RKO (cell line): ENCODE measurements around the gene VAPB.
"Not testable (repeated sequence)": the region's sequence is repeated elsewhere in the genome, so short reads cannot be mapped to it uniquely, and the experiment has no call there.

Experiments
- DNase-seq: peaks from one replicate; pipeline ENCODE4 v3.0.0-alpha.2; 2016; ENCODE audit warnings: low spot score

Gene VAPB

DNA sequence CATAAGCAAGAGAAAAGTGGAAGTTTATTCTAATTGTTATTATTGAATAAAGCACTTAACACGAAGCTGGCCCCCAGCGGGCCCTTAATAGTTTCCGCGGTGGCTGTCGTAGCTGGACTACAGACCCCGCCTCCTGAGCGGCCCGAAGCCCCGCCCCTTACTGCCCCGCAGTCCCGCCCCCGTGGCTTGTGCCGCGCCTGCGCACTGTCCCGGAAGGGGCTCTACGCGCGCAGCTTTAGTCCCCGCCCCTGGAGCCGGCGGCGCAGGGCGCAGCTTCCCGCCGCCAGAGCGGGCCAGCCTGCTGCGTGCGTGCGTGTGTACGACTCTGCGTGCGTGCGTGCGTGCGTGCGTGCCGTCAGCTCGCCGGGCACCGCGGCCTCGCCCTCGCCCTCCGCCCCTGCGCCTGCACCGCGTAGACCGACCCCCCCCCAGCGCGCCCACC, at the start of gene VAPB:
TSS of gene VAPB (plus strand) at position 348 of the 442 bp plus-strand sequence. CDS start 231 bp downstream, outside the sequence.
- DNase-seq: peak; percentile 97

GRCh38 chr20:58339741-58340140, 49.3 kb upstream of the VAPB start:
- no peak for DNase-seq

- DNase-seq: no peak
These were observed 48.9 kb upstream of the VAPB start for GRCh38 chr20:58340151-58340550.

DNA sequence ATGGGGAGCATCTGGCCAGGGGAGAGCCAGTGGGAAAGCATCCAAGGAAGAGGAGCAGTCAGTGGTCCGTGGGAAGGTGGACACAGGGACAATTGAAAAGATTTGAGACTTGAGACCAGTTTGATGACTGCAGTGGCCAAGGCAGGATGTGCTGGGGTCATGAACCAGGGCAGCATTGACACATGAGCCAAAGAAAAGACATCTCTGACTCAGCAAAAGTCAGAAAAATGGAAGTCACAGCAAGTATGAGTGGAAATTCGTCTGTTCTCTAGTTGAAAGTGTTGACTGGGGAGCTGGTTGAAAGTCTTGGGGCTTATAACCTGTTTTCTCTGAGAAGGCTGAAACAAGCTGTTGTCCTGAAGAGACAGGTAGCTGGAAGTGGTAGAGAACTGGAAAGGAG, 48.2 kb upstream of the VAPB start:
- DNase-seq: peak; percentile 32

GRCh38 chr20:58342104-58342945, 46.7 kb upstream of the VAPB start:
- DNase-seq: peak; percentile 34

DNA sequence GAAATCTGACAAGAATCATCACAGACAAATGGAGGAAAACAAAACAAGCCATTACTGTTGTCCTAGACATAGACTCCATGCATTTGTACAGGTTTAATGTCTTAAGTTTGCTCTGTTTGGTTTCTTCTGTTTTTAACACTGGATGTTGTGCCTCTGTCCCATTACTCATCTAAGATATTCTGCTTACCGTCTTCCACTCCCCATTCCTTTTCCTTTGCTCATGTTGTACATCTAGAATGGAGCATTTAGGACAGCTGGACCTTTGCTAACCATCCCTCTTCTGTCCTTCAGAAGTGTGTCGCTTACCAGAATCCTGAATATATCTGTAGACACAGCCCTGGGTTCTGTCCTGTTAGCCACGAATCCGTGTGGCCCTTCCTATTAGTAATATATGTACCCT, 44.3 kb upstream of the VAPB start:
- DNase-seq: no peak

DNA sequence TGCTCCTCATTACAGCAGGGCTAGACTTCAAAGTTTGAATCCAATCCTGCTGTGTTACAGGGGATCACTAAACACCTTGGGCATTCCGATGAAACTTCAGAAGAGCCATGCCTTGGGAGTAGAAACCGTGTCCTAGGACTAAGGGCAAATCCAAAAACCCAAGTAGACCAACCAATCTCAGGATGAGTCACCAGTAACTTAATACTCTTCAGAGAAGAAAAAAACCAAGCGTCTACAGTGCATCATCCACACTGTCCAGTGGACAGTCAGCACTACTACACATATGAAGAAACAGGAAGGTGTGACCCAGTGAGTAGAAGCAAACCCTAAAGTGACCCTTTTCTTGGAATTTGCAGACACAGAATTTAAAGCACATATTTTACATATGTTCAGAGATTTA, 39.5 kb upstream of the VAPB start:
- peak; percentile 87 for DNase-seq

- DNase-seq: no peak
These were observed 36.6 kb upstream of the VAPB start for GRCh38 chr20:58352468-58352867.

GRCh38 chr20:58359441-58359840, 29.6 kb upstream of the VAPB start:
- no peak for DNase-seq

GRCh38 chr20:58360936-58361335, 28.1 kb upstream of the VAPB start:
- no peak for DNase-seq

- no peak for DNase-seq
These were observed 27.4 kb upstream of the VAPB start for GRCh38 chr20:58361481-58362205.

GRCh38 chr20:58362206-58362516, 26.9 kb upstream of the VAPB start:
- no peak for DNase-seq

GRCh38 chr20:58362970-58363369, 26.1 kb upstream of the VAPB start:
- no peak for DNase-seq

DNA sequence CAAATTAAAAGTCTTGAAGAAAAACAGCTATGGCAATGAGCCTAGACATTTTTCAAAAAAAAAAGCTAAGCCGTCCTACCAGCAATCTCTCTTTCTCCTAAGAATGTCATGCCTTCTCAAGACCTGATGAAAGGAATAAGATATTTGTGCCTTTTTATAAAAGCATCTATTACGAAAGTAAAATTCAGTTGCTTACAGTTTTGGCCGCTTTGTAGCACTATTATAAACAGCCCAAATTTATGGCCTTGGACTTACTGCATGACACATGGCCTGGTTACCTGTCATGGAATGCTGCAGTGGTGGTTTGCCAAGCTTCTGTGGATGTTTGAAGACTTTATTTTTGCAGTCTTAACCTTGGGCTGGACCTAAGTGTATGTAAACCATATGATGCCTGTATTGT, 22.2 kb upstream of the VAPB start:
- DNase-seq: no peak

DNA sequence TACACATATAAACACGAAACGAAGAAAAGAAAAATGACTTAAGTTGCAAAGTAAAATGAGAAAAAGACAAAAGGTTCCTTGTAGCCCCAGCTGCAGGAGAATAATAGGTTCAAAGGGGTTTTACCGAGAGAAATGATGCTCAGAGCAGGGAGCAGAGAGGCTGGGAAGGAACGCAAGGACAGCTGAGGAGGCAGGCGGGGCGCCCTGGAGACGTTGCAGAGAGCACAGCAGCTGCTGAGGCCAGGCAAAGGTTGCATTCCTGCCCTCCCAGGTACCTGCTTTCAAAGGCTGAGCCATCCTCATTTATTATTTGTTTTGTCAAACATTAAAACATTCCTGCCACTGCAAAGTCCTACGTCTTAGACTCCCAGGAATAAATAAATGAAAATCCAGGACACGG, 16.2 kb upstream of the VAPB start:
- DNase-seq: no peak

DNA sequence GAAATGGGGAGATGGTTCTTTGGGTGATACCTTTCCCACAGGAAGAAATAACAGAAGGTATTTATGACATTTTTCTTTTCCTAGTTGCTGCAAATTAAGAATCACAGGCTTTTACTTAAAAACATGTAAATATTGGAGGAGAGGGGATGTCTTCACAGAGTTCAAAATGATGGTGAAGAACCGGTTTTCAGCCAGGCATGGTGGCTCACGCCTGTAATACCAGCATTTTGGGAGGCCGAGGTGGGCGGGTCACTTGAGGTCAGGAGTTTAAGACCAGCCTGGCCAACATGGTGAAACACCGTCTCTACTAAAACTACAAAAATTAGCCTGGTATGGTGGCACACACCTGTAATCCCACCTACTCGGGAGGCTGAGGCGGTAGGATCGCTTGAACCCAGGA, 15.7 kb upstream of the VAPB start:
- not testable (repeated sequence) for DNase-seq

- DNase-seq: no peak
These were observed 14.8 kb upstream of the VAPB start for GRCh38 chr20:58374027-58374850.

- DNase-seq: no peak
These were observed 13.9 kb upstream of the VAPB start for GRCh38 chr20:58374906-58375758.

GRCh38 chr20:58375759-58376352, 13.2 kb upstream of the VAPB start:
- no peak for DNase-seq

DNA sequence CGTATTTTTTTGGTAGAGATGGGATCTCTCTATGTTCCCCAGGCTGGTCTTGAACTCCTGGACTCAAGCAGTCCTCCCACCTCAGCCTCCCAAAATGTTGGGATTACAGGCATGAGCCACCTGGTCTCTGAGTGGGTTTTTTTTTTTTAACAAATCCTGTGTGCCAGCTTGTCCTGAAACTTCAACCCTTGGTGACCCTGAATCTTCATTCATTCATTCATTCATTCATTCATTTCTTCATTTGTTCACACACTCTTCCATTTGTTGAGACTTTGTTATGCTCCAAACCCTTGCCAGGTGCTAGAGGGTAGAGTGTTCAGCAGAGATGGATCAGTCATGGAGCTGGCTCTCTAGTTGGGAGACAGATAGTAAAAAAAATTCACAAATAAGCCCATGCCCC, 12.0 kb upstream of the VAPB start:
- DNase-seq: no peak

- no peak for DNase-seq
These were observed 11.1 kb upstream of the VAPB start for GRCh38 chr20:58377766-58378401.
